ENCODE results near the gene SPATA16.

The SPATA16 gene

DNA sequence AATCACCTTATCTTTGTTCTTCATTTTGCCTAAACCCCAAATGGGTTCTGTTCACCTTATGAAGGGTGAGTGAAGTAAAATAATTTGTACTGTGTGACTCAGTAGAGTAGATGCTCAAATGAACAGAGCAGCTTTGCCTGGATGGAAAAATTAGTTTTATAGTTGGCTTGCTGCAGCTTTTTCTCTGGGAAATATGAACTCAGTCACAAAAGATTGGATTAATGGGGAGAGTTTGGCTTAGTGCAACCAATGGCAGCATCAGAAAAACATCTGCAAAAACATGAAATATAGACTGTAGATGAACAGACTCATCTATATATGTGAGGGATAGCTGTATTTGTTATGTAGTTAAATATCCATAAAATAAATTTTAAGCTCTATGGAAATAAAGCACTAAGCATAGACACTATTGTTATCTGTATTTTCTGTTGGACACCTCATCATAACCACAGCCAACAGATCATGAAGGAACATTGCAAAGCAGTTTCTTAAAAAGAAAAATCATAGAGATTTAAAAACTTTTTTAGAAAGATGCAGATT is 209.2 kb downstream of the SPATA16 start:
- POLR2A ChIA-PET (ENCODE audit: low non-redundant PET), result no interaction called here
- no peak for DNase-seq (ENCODE audit: low spot score)
- no peak overlapping the region for H3K27ac ChIP-seq
- CTCF ChIA-PET, result no interaction called here
- TF ChIP-seq, protein P1, sequence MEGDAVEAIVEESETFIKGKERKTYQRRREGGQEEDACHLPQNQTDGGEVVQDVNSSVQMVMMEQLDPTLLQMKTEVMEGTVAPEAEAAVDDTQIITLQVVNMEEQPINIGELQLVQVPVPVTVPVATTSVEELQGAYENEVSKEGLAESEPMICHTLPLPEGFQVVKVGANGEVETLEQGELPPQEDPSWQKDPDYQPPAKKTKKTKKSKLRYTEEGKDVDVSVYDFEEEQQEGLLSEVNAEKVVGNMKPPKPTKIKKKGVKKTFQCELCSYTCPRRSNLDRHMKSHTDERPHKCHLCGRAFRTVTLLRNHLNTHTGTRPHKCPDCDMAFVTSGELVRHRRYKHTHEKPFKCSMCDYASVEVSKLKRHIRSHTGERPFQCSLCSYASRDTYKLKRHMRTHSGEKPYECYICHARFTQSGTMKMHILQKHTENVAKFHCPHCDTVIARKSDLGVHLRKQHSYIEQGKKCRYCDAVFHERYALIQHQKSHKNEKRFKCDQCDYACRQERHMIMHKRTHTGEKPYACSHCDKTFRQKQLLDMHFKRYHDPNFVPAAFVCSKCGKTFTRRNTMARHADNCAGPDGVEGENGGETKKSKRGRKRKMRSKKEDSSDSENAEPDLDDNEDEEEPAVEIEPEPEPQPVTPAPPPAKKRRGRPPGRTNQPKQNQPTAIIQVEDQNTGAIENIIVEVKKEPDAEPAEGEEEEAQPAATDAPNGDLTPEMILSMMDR (conservative IDR thresholded peaks at IDR 0.05; ENCODE audit: low read depth), result no peak

DNA sequence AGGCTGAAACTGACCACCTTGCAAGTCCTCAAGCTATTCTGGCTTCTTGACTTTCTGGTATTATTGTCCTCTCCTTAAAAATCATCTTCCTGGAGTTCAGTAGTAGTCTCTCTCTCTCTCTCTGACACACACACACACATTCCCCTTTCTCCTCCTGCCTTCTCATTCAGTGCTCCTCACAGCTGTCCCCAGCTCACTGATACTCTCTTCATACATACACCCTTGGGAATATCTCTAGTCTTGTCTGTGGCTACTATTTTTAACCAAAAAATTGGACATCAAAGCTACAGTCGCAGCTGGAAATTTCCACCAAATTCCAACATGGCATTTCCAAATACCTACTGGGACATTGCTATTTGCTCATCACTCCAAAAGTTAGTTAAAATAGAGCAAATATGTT is 211.6 kb downstream of the SPATA16 start:
- no peak for DNase-seq (ENCODE audit: low spot score)
- TF ChIP-seq, protein P1 (conservative IDR thresholded peaks at IDR 0.05; ENCODE audit: low read depth), result no peak
- CTCF ChIA-PET, result interaction anchor here (0.6 kb wide), 1 partner anchor 9 kb away, joined by 3 read pairs; no protein-coding TSS in a partner anchor

DNA sequence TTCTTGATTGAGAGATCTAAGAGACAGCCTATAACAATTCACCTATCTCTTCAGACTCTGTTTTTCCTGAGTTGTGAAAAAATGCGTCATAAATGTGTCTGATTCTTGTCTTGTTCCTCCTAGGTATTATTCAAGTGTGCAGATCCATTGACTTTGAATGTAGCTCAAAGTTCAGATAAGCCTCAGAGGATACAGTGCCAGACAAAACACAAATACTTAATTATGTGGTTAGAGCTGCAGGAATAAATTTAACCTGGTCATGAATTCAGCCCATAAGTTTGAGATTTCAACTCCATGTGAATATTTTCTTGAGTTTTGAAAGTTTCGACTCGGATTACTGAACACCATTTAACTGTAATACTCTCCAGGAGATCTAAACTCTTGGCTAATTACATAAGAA is 216.5 kb downstream of the SPATA16 start:
- POLR2A ChIA-PET (ENCODE audit: low non-redundant PET), result no interaction called here
- CTCF ChIA-PET, result interaction anchor here (0.6 kb wide), 1 partner anchor 44 kb away, joined by 3 read pairs; no protein-coding TSS in a partner anchor
- DNase-seq (ENCODE audit: low spot score), result no peak
- TF ChIP-seq, protein P1 (conservative IDR thresholded peaks at IDR 0.05; ENCODE audit: low read depth), result no peak
- H3K27ac ChIP-seq, result no peak overlapping the region

More for the DNA sequence above, 211.6 kb downstream of the SPATA16 start:
- no peak overlapping the region for H3K27ac ChIP-seq
- POLR2A ChIA-PET (ENCODE audit: low non-redundant PET), result no interaction called here

DNA sequence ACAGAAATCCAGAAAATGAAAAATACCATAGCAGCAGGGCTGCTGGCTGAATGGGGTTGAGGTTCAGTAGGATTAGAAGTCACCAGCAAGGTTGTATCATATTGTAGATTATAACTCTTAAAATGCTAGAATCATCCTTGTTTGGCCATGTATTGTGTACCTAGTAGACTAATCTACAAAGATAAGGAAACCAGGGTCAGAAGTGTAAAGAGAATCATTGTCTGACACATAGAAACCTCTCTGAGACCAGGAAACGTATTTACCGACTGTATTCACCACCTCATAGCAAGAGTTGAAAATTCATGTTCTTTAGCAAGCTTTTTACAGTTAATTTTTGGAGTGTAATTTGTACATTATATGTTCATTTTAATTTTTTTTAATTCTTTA is 221.7 kb downstream of the SPATA16 start:
- no peak overlapping the region for H3K27ac ChIP-seq
- no peak for DNase-seq (ENCODE audit: low spot score)
- ChIA-PET POLR2A (ENCODE audit: low non-redundant PET) (no interaction called here), CTCF (no interaction called here)
- TF ChIP-seq, protein P1 (conservative IDR thresholded peaks at IDR 0.05; ENCODE audit: low read depth), result no peak

DNA sequence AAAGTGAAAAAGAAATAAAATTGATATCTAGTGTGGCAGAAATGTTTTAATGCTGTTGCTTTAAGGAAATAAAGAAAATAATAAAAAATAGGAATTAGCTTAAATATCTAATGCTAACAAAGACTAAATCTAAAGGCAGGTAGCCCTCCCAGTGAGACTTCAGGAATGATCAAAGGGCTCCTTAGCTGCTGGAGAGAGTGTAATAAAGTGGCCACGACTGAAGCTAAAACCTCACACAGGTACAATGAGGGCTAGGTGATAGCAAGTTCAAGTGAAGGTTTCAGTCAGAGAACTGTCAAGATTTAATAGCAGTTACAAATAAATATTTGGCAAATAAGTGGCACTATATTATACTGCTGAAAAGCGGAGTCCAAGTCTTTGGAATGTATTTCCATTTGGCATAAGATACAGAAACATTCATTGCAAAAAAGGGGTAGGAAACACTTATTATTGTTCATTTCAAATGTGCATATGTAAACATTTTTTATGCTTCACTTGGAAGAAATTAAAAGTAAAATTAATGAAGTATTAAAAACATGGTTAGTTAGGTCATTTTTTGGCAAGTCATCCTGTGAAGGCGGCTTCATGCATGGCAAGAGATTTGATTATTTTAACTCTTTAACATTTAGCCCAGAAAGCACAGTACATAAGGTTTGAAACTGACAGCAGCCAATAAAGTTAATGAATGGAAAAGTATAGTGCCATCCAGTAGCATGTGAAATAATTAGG is 222.3 kb downstream of the SPATA16 start:
- DNase-seq (ENCODE audit: low spot score), result no peak
- CTCF ChIA-PET, result no interaction called here
- POLR2A ChIA-PET (ENCODE audit: low non-redundant PET), result no interaction called here
- no peak overlapping the region for H3K27ac ChIP-seq
- TF ChIP-seq, protein P1 (conservative IDR thresholded peaks at IDR 0.05; ENCODE audit: low read depth), result no peak

DNA sequence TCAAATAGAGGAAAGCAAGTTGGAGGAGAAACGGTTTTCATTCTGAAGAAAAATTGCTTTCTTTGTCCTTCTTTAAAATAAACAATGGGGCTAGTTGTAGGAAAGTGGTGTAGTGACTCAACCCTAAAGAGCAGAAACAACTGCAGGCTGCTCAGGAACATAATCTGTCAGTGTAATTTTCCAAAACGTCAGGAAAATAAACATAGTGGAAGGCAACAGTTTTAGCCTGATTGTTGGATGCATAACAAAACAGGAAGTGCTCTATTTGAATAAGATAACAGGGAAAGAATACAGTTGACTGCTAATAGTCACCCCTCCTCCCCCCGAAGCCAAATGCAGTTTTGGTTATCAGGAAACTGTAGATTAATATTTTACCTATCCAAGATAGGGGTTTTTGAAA is 222.9 kb downstream of the SPATA16 start:
- ChIA-PET CTCF (no interaction called here), POLR2A (ENCODE audit: low non-redundant PET) (no interaction called here)
- TF ChIP-seq, protein P1 (conservative IDR thresholded peaks at IDR 0.05; ENCODE audit: low read depth), result no peak
- DNase-seq (ENCODE audit: low spot score), result no peak
- no peak overlapping the region for H3K27ac ChIP-seq

Data from RWPE1 (cell line).